Neural progenitor cell (in vitro differentiated cells): Measurements from ENCODE around the gene PDGFD. TPM values are rescaled to one million over a fixed set of nuclear protein-coding genes. Genes with fewer than 3 reads are reported as not detected.

Source experiments
- DNase-seq: peaks from one replicate; pipeline ENCODE4 v3.0.0-alpha.2; 2016; ENCODE audit warnings: low spot score
- H2AFZ ChIP-seq: fragments of 200-600 bp; sonication (generic); replicated peaks from 2 replicates; pipeline ENCODE4 v1.6.1; 2016; ENCODE audit warnings: antibody characterized with exemption
- H3F3A ChIP-seq: fragments of 200-600 bp; sonication (generic); 2 replicates; pipeline ENCODE4 v1.6.1; 2016; ENCODE audit warnings: antibody characterized with exemption, low read depth
- H3K27ac ChIP-seq: fragments of 200-600 bp; sonication (generic); 2 replicates; pipeline ENCODE4 v1.5.1; 2016; ENCODE audit warnings: mild to moderate bottlenecking
- H3K27me3 ChIP-seq: fragments of 200-600 bp; sonication (generic); 2 replicates; pipeline ENCODE4 v1.6.1; 2016; ENCODE audit warnings: mild to moderate bottlenecking, moderate library complexity
- H3K36me3 ChIP-seq: fragments of 200-600 bp; sonication (generic); 2 replicates; pipeline ENCODE4 v1.5.1; 2016
- H3K4me1 ChIP-seq: fragments of 200-600 bp; sonication (generic); 2 replicates; pipeline ENCODE4 v1.6.1; 2016; ENCODE audit warnings: mixed run types
- H3K4me2 ChIP-seq: fragments of 200-600 bp; sonication (generic); 2 replicates; pipeline ENCODE4 v1.6.1; 2016
- H3K4me3 ChIP-seq: fragments of 200-600 bp; sonication (generic); 2 replicates; pipeline ENCODE4 v1.5.1; 2016
- H3K79me2 ChIP-seq: fragments of 200-600 bp; sonication (generic); 2 replicates; pipeline ENCODE4 v1.6.1; 2016; ENCODE audit warnings: low read depth
- H3K9ac ChIP-seq: fragments of 200-600 bp; sonication (generic); 2 replicates; pipeline ENCODE4 v1.6.1; 2016
- H3K9me3 ChIP-seq: fragments of 200-600 bp; sonication (generic); 2 replicates; pipeline ENCODE4 v1.5.1; 2016; ENCODE audit warnings: low read depth
- H4K20me1 ChIP-seq: fragments of 200-600 bp; sonication (generic); 2 replicates; pipeline ENCODE4 v1.6.1; 2016; ENCODE audit warnings: low read depth
- H3K27ac Mint-ChIP-seq: 3 replicates; pipeline ENCODE4 v1.8.0; 2021; ENCODE audit warnings: mixed read lengths
- H3K27me3 Mint-ChIP-seq: 2 replicates; pipeline ENCODE4 v1.8.0; 2022; ENCODE audit warnings: low read depth, mild to moderate bottlenecking, inconsistent platforms, moderate library complexity, mixed read lengths; ENCODE audit not compliant: insufficient read depth
- H3K36me3 Mint-ChIP-seq: 3 replicates; pipeline ENCODE4 v1.8.0; 2021; ENCODE audit warnings: mixed read lengths
- H3K4me1 Mint-ChIP-seq: 3 replicates; pipeline ENCODE4 v1.8.0; 2021; ENCODE audit warnings: mixed read lengths
- H3K4me3 Mint-ChIP-seq: 3 replicates; pipeline ENCODE4 v1.8.0; 2021; ENCODE audit warnings: mild to moderate bottlenecking, moderate library complexity, mixed read lengths
- H3K9me3 Mint-ChIP-seq: 3 replicates; pipeline ENCODE4 v1.8.0; 2020; ENCODE audit warnings: mixed read lengths
- EZH2 ChIP-seq: fragments of 200-600 bp; sonication (generic); IDR thresholded peaks from 2 replicates; pipeline ENCODE4 v1.6.1; 2017; ENCODE audit warnings: antibody characterized with exemption, mild to moderate bottlenecking, moderate library complexity
- EZH2phosphoT487 ChIP-seq: fragments of 200-600 bp; sonication (generic); IDR thresholded peaks from 2 replicates; pipeline ENCODE4 v1.6.1; 2017; ENCODE audit warnings: antibody characterized with exemption
- total RNA-seq: library from RNA; depleted of rRNA; stranded (reverse); fragments of >200 nt; gene quantifications from 2 replicates; pipeline ENCODE4 v1.2.3, GENCODE V29; 2015; ENCODE audit warnings: low replicate concordance
- TF ChIP-seq, protein P1 (sequence below): fragments of 200-600 bp; sonication (generic); IDR thresholded peaks from 2 replicates; pipeline ENCODE4 v1.5.1; 2017; ENCODE audit warnings: antibody characterized with exemption, mild to moderate bottlenecking

Gene PDGFD
- total RNA-seq, 1 donor from 2014 or later = 3.7 TPM

DNA sequence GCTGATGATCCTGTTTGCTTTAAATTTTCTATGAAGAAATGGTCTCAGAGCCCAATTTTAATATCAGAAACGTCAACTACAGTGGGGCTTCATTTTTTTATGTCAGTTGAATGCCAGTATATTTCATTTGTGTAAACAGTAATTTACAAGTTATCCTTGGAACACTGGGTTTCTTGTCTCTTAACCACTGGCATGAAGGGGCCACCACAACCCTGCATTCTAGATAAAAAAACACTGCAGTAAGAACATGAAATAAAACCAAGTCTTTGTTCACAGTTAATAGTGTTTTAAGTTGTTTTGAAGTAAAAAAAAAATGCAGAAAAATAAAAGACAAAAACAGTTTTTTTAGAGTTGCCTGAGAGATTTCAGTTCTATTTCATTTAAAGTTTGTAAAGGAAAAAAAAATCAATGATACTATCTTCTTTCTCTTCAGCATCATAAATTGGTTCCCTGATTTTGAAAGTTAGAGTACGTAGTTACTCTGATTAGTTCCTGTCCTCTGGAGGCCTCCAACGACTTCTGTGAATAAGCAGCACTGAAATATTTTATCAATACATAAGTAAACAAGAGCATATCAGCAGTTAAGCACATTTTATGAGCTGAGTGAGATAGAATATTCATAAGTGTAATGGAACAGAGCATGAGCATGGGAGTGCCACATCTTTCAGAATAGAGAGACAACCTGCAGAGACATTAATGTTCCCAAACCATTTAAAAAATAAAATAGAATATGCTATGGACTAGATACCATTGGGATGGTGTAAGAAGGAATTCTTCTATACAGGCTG lies 135.3 kb downstream of the PDGFD start:
- DNase-seq = no peak
- Histone ChIP-seq H2AFZ (no peak overlapping the region), H3K4me3 (no peak overlapping the region), H3K4me2 (no peak overlapping the region), H3F3A (no peaks in the 10 kb centered on the region), H3K36me3 (no peaks in the 10 kb centered on the region), H3K27ac (no peak overlapping the region), H4K20me1 (no peaks in the 10 kb centered on the region), H3K79me2 (no peaks in the 10 kb centered on the region), H3K9ac (no peak overlapping the region), H3K27me3 (no peaks in the 10 kb centered on the region), H3K9me3 (no peaks in the 10 kb centered on the region), H3K4me1 (peaks cover 6% of the 10 kb centered on the region)
- peaks cover 2% of the 10 kb centered on the region for H3K27me3 Mint-ChIP-seq
- TF ChIP-seq, protein P1, sequence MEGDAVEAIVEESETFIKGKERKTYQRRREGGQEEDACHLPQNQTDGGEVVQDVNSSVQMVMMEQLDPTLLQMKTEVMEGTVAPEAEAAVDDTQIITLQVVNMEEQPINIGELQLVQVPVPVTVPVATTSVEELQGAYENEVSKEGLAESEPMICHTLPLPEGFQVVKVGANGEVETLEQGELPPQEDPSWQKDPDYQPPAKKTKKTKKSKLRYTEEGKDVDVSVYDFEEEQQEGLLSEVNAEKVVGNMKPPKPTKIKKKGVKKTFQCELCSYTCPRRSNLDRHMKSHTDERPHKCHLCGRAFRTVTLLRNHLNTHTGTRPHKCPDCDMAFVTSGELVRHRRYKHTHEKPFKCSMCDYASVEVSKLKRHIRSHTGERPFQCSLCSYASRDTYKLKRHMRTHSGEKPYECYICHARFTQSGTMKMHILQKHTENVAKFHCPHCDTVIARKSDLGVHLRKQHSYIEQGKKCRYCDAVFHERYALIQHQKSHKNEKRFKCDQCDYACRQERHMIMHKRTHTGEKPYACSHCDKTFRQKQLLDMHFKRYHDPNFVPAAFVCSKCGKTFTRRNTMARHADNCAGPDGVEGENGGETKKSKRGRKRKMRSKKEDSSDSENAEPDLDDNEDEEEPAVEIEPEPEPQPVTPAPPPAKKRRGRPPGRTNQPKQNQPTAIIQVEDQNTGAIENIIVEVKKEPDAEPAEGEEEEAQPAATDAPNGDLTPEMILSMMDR = no peak
- TF ChIP-seq EZH2phosphoT487 (no peak), EZH2 (no peak)
- H3K36me3 Mint-ChIP-seq = no peaks in the 10 kb centered on the region
- H3K4me1 Mint-ChIP-seq = peaks cover 3% of the 10 kb centered on the region
- no peak overlapping the region for H3K4me3 Mint-ChIP-seq
- no peak overlapping the region for H3K27ac Mint-ChIP-seq
- peaks cover 3% of the 10 kb centered on the region for H3K9me3 Mint-ChIP-seq

DNA sequence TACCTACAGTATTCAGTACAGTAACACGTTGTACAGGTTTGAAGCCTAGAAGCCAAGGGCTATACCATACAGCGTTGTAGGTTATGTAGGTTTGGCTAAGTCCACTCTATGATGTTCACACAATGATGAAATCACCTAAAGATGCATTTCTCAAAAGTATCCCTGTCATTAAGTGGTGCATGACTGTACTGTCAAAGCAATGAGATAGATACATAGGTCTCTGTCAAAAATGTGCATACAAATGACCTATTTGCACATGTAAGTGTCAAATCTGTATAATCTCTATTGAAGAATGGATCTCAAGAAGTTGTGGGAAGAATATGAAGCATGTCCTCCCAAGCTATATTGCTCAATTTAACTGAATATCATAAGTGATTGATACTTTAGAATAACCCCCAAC lies 139.4 kb downstream of the PDGFD start:
- no peak overlapping the region for H2AFZ ChIP-seq
- Mint-ChIP-seq H3K9me3 (no peaks in the 10 kb centered on the region), H3K36me3 (no peaks in the 10 kb centered on the region), H3K27ac (no peak overlapping the region), H3K4me3 (no peak overlapping the region), H3K27me3 (no peaks in the 10 kb centered on the region), H3K4me1 (peaks cover 3% of the 10 kb centered on the region)
- no peaks in the 10 kb centered on the region for H4K20me1 ChIP-seq
- H3K4me1 ChIP-seq = peaks cover 6% of the 10 kb centered on the region
- no peaks in the 10 kb centered on the region for H3K36me3 ChIP-seq
- no peaks in the 10 kb centered on the region for H3K9me3 ChIP-seq
- TF ChIP-seq, protein P1 = no peak
- TF ChIP-seq EZH2phosphoT487 = no peak
- H3K4me3 ChIP-seq = no peak overlapping the region
- H3K4me2 ChIP-seq = no peak overlapping the region
- no peaks in the 10 kb centered on the region for H3K27me3 ChIP-seq
- DNase-seq = no peak
- H3F3A ChIP-seq = no peaks in the 10 kb centered on the region
- no peaks in the 10 kb centered on the region for H3K79me2 ChIP-seq
- no peak overlapping the region for H3K9ac ChIP-seq
- no peak overlapping the region for H3K27ac ChIP-seq

DNA sequence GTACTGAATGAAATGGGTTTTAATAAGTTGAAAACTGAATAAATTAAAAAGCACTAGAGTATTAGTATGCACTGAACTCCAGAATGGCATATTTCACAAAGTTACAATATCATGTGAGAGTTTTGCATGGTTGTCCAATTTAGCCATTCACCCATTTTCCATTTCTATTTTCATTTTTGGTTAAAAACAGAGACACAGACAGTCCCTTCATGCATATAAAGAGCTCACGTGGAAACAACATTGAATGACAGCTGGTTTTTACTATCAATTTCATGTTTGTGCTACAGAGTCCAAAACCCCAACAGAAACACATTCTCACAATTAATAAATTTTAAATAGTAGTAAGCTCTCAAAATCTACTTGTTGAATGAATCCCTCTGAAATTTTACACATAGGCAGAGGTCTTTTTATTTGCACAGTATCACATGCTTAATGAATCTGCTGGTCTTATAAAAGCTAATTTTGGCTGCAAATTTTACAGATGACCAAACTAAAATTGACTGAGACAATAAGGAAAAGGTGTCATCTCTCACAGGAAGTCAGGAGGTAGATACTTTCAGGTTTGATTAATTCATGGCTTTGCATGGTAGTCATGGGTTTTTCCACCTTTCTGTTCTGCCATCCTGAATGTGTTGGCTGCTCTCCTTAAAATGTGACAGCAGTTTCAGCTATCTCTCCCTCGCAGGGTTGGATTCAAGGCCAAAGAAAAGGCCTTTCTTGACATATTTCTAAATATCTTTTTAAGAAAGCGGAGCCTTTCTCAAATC lies 148.1 kb downstream of the PDGFD start:
- no peaks in the 10 kb centered on the region for H3K27me3 ChIP-seq
- H3K9me3 Mint-ChIP-seq = no peaks in the 10 kb centered on the region
- TF ChIP-seq, protein P1 = no peak
- TF ChIP-seq EZH2phosphoT487 (no peak), EZH2 (no peak)
- H2AFZ ChIP-seq = no peak overlapping the region
- no peak overlapping the region for H3K4me2 ChIP-seq
- no peaks in the 10 kb centered on the region for H3K27me3 Mint-ChIP-seq
- H3K9ac ChIP-seq = no peak overlapping the region
- H3K36me3 Mint-ChIP-seq = no peaks in the 10 kb centered on the region
- H3F3A ChIP-seq = no peaks in the 10 kb centered on the region
- no peaks in the 10 kb centered on the region for H3K9me3 ChIP-seq
- no peak overlapping the region for H3K4me3 Mint-ChIP-seq
- no peak overlapping the region for H3K27ac ChIP-seq
- no peaks in the 10 kb centered on the region for H3K79me2 ChIP-seq
- H3K36me3 ChIP-seq = no peaks in the 10 kb centered on the region
- H3K27ac Mint-ChIP-seq = no peak overlapping the region
- no peaks in the 10 kb centered on the region for H3K4me1 Mint-ChIP-seq
- no peak overlapping the region for H3K4me3 ChIP-seq
- H3K4me1 ChIP-seq = no peaks in the 10 kb centered on the region
- no peak for DNase-seq
- H4K20me1 ChIP-seq = no peaks in the 10 kb centered on the region
